Stimulated activated CD4-positive, alpha-beta T cell treated with anti-CD3 and anti-CD28 coated beads, Interleukin-1b, Interleukin-23, amount 100 ng/mL, for 4 hours (primary cell): ENCODE data around the gene CDR2.
A peak's percentile ranks its signal among the peaks of the same experiment; 100 is the strongest.
"Not testable (repeated sequence)": the region's sequence is repeated elsewhere in the genome, so short reads cannot be mapped to it uniquely, and the experiment has no call there.

Source experiments
- DNase-seq, 2 donors: peaks; one replicate each; pipeline ENCODE4 v3.0.0-alpha.2; 2020; ENCODE audit warnings: low read depth in 2 of 2

The CDR2 gene

GRCh38 chr16:22375963-22376640 lies 1.7 kb upstream of the CDR2 start:
- DNase-seq, result no peak

GRCh38 chr16:22375117-22375962 lies 921 bp upstream of the CDR2 start:
- no peak for DNase-seq

GRCh38 chr16:22373662-22374310 lies 633 bp downstream of the CDR2 start:
- DNase-seq, result peak in 1 of 2 donors; percentile 34

- no peak for DNase-seq
These were observed 1.3 kb downstream of the CDR2 start for GRCh38 chr16:22372882-22373661.

- no peak for DNase-seq
These were observed 4.2 kb downstream of the CDR2 start for GRCh38 chr16:22370038-22370820.

GRCh38 chr16:22369221-22369811 lies 5.1 kb downstream of the CDR2 start:
- DNase-seq, result no peak

- DNase-seq, result not testable (repeated sequence)
These were observed 6.1 kb downstream of the CDR2 start for GRCh38 chr16:22368200-22368826.

- no peak for DNase-seq
These were observed 7.5 kb downstream of the CDR2 start for GRCh38 chr16:22366889-22367288.

GRCh38 chr16:22366371-22366770 lies 8.0 kb downstream of the CDR2 start:
- DNase-seq, result no peak

- no peak for DNase-seq
These were observed 10.2 kb downstream of the CDR2 start for GRCh38 chr16:22364241-22364640.

GRCh38 chr16:22360963-22361659 lies 13.3 kb downstream of the CDR2 start:
- DNase-seq, result no peak

GRCh38 chr16:22359679-22360078 lies 14.7 kb downstream of the CDR2 start:
- no peak for DNase-seq

- DNase-seq, result no peak
These were observed 16.4 kb downstream of the CDR2 start for GRCh38 chr16:22358000-22358399.

- DNase-seq, result no peak
These were observed 16.8 kb downstream of the CDR2 start for GRCh38 chr16:22357635-22357971.

GRCh38 chr16:22356930-22357634 lies 17.3 kb downstream of the CDR2 start:
- no peak for DNase-seq

- no peak for DNase-seq
These were observed 18.9 kb downstream of the CDR2 start for GRCh38 chr16:22355487-22355908.

GRCh38 chr16:22353933-22354541 lies 20.4 kb downstream of the CDR2 start:
- no peak for DNase-seq

GRCh38 chr16:22353191-22353919 lies 21.1 kb downstream of the CDR2 start:
- DNase-seq, result no peak
